Activated CD4-positive, alpha-beta memory T cell treated with anti-CD3 and anti-CD28 coated beads for 36 hours (primary cell): Measurements from ENCODE around the gene C1orf174. TPM values are rescaled to one million over a fixed set of nuclear protein-coding genes. Genes with fewer than 3 reads are reported as not detected.

Experiments
- CTCF ChIA-PET: fragments of 350-600 bp; sonication (Branson Sonifier 250); formaldehyde crosslinking; loops from one replicate; lab custom pipeline; 2021; ENCODE audit warnings: antibody characterized with exemption, inconsistent platforms; lab: Charles Lee
- POLR2A ChIA-PET: fragments of 350-600 bp; sonication (Branson Sonifier 250); formaldehyde crosslinking; loops from one replicate; lab custom pipeline; 2021; ENCODE audit warnings: antibody characterized with exemption; lab: Charles Lee
- DNase-seq: peaks from one replicate; pipeline ENCODE4 v3.0.0-alpha.2; 2020
- H3K27ac Mint-ChIP-seq: one replicate; pipeline ENCODE4 v1.8.0; 2021; ENCODE audit warnings: mixed read lengths
- H3K27me3 Mint-ChIP-seq: one replicate; pipeline ENCODE4 v1.8.0; 2021; ENCODE audit warnings: mixed read lengths
- H3K36me3 Mint-ChIP-seq: one replicate; pipeline ENCODE4 v1.8.0; 2021; ENCODE audit warnings: mixed read lengths
- H3K4me1 Mint-ChIP-seq: one replicate; pipeline ENCODE4 v1.8.0; 2021; ENCODE audit warnings: low read depth, mixed read lengths
- H3K4me3 Mint-ChIP-seq: one replicate; pipeline ENCODE4 v1.8.0; 2021; ENCODE audit warnings: mild to moderate bottlenecking, mixed read lengths
- H3K9me3 Mint-ChIP-seq: one replicate; pipeline ENCODE4 v1.8.0; 2021; ENCODE audit warnings: mixed read lengths
- intact Hi-C: fragments of 100-400 bp; cut with micrococcal nuclease; formaldehyde crosslinking; loops from one replicate; pipeline ENCODE4 v1.15.1; 2023
- total RNA-seq, 2 experiments: library from RNA; stranded (reverse); gene quantifications; one replicate each; pipeline ENCODE4 v1.2.3, GENCODE V29; 2021

C1orf174 gene
- total RNA-seq, 2 experiments from 2014 or later, result 32.8 to 33.5 TPM

DNA sequence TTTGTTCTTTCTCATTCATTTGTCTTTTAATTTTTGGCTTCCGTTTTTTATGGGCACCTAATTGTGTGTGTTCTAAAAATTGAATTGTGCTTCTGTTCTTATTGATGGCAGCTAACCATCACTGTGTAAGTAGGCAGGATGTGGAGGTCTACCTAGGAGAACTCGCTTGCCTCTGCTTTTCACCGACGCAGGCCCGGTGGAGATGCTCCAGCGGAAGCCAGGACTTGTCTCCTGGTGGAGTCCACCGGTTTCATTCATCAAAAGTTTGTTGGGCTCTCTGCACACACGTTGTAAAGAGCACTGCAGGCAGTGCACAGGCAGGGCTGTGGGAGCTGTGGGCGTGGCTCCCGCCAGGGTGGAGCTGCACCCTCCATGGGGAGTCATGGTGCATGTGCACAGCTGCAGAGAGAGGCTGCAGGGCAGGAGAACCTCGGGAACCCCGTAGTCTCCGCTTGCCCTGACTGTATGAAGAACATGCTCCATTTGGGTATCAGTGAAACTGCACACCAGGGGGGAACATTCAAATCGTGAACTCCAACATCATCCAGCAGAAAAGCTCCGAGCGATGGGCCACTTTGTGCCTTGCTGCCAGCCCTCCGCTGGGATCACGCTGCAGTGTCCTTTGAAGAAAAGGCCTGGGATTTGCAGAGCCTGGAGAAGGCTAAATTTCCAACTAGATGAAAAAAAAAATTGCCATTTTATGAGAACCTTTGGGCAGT lies 6.0 kb upstream of the C1orf174 start:
- Mint-ChIP-seq H3K27me3 (no peaks in the 10 kb centered on the region), H3K4me1 (peaks cover 30% of the 10 kb centered on the region), H3K9me3 (no peaks in the 10 kb centered on the region), H3K27ac (no peak overlapping the region), H3K4me3 (no peak overlapping the region), H3K36me3 (no peaks in the 10 kb centered on the region)
- no peak for DNase-seq
- POLR2A ChIA-PET, result no interaction called here
- intact Hi-C loops, result loop anchor here (10.0 kb wide), 1 partner anchor 251 kb away; the partner anchor contains the start of genes TP73 and WRAP73
- CTCF ChIA-PET, result interaction anchor here (0.7 to 0.9 kb wide), 2 partner anchors 10 to 16 kb away, joined by 3 to 4 read pairs; no protein-coding TSS in a partner anchor

GRCh38 chr1:3905266-3905952 lies 5.3 kb upstream of the C1orf174 start:
- H3K36me3 Mint-ChIP-seq, result no peaks in the 10 kb centered on the region
- CTCF ChIA-PET, result no interaction called here
- intact Hi-C loops, result loop anchor here (10.0 kb wide), 1 partner anchor 251 kb away; the partner anchor contains the start of genes TP73 and WRAP73
- H3K4me1 Mint-ChIP-seq, result peaks cover 25% of the 10 kb centered on the region
- DNase-seq, result no peak
- H3K9me3 Mint-ChIP-seq, result no peaks in the 10 kb centered on the region
- POLR2A ChIA-PET, result no interaction called here
- no peak overlapping the region for H3K27ac Mint-ChIP-seq
- H3K27me3 Mint-ChIP-seq, result no peaks in the 10 kb centered on the region
- no peak overlapping the region for H3K4me3 Mint-ChIP-seq

DNA sequence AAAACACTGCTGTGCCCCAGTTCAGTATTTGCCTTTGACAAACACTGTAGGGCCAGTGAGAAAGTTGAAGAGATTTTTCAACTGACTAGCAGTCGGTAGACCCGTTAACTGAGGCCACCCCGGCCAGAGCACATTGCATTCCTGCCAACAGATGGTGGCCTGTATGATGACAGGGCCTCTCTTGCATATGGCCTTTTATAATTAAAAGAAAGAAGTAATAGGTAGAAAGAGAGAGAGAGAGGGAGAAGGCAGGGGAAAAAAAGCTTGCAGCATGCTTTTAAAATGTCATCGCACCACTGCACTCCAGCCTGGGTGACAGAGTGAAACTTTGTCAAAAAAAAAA lies 4.7 kb upstream of the C1orf174 start:
- CTCF ChIA-PET, result no interaction called here
- POLR2A ChIA-PET, result no interaction called here
- Mint-ChIP-seq H3K4me3 (no peak overlapping the region), H3K4me1 (peaks cover 25% of the 10 kb centered on the region), H3K27ac (no peak overlapping the region), H3K9me3 (no peaks in the 10 kb centered on the region), H3K36me3 (peaks cover 1% of the 10 kb centered on the region), H3K27me3 (no peaks in the 10 kb centered on the region)
- DNase-seq, result no peak
- intact Hi-C loops, result loop anchor here (10.0 kb wide), 1 partner anchor 250 kb away; the partner anchor contains the start of genes TP73 and WRAP73

- ChIA-PET CTCF (interaction anchor here (2.1 kb wide), 1 partner anchor 47 kb away, joined by 8 read pairs; the partner anchor contains the start of genes CEP104 and DFFB), POLR2A (interaction anchor here (0.5 kb wide), 1 partner anchor 49 kb away, joined by 3 read pairs; no protein-coding TSS in a partner anchor)
- H3K4me3 Mint-ChIP-seq, result no peak overlapping the region
- no peak for DNase-seq
- intact Hi-C loops, result loop anchor here (10.0 kb wide), 1 partner anchor 249 kb away; the partner anchor contains the start of genes TP73 and WRAP73
- peaks cover 1% of the 10 kb centered on the region for H3K36me3 Mint-ChIP-seq
- peak overlapping the region; percentile 34 for H3K27ac Mint-ChIP-seq
- H3K4me1 Mint-ChIP-seq, result peaks cover 28% of the 10 kb centered on the region
- H3K27me3 Mint-ChIP-seq, result no peaks in the 10 kb centered on the region
- no peaks in the 10 kb centered on the region for H3K9me3 Mint-ChIP-seq
These were observed 4.2 kb upstream of the C1orf174 start for GRCh38 chr1:3904006-3904842.

DNA sequence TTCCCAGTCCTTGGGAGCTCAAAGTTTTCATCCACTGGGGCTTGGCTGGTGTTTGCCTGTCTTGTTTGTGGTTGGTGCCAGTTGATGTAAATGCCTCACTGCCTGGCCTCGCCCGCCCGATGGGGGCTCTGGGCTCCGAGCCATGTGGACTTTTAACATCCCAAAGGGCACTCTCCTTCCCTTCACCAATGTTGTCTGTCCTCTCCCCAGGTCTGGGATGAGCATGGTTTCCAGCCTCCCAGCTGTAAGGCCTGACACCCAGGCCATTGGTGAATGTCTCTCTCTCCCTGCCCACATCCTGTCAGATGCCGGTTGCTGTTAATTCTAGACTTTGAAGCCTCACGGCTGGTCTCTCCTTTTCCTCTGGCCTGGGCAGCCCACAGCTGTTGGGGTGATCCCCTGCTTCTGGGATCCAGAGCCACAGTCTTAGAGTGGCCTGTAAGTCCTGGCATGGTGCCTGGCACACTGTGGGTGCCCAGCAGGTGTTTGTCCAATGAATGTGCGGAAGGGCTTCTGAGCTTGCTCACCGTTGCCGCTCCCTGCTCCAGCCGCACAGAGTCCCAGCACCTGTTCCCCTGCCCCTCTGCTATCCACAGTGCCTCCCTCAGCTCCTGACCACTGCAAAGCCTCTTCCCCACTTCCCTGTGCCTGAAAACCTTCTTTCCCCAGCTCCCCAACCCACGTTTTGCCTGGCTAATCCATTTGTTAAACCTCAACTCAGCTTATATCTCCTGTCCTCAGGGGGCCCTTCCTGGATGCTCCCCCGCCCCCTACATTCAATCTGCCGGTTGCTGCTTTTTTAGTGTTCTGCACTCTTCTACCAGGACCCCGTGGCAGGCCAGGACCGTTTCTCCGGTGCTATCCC lies 3.3 kb upstream of the C1orf174 start:
- H3K9me3 Mint-ChIP-seq, result peaks cover 3% of the 10 kb centered on the region
- intact Hi-C loops, result loop anchor here (10.0 kb wide), 1 partner anchor 249 kb away; the partner anchor contains the start of genes TP73 and WRAP73
- H3K4me3 Mint-ChIP-seq, result peak overlapping the region; percentile 39

GRCh38 chr1:3902571-3903091 lies 2.6 kb upstream of the C1orf174 start:
- Mint-ChIP-seq H3K4me1 (peaks cover 42% of the 10 kb centered on the region), H3K4me3 (peak overlapping the region; percentile 39), H3K27me3 (no peaks in the 10 kb centered on the region), H3K9me3 (peaks cover 10% of the 10 kb centered on the region), H3K36me3 (peaks cover 10% of the 10 kb centered on the region), H3K27ac (peak overlapping the region; percentile 74)
- intact Hi-C loops, result loop anchor here (1.0 to 10.0 kb wide), 2 partner anchors 20 to 248 kb away; partner anchors contain the start of genes TP73 and WRAP73
- CTCF ChIA-PET, result interaction anchor here (2.1 kb wide), 1 partner anchor 46 kb away, joined by 8 read pairs; the partner anchor contains the start of genes CEP104 and DFFB
- POLR2A ChIA-PET, result no interaction called here
- DNase-seq, result peak; percentile 49

More for the DNA sequence above, 3.3 kb upstream of the C1orf174 start:
- peaks cover 4% of the 10 kb centered on the region for H3K36me3 Mint-ChIP-seq
- POLR2A ChIA-PET, result no interaction called here
- H3K27me3 Mint-ChIP-seq, result no peaks in the 10 kb centered on the region
- CTCF ChIA-PET, result interaction anchor here (2.1 kb wide), 1 partner anchor 46 kb away, joined by 8 read pairs; the partner anchor contains the start of genes CEP104 and DFFB
- H3K27ac Mint-ChIP-seq, result peak overlapping the region; percentile 74
- peaks cover 37% of the 10 kb centered on the region for H3K4me1 Mint-ChIP-seq
- DNase-seq, result peak; percentile 37

DNA sequence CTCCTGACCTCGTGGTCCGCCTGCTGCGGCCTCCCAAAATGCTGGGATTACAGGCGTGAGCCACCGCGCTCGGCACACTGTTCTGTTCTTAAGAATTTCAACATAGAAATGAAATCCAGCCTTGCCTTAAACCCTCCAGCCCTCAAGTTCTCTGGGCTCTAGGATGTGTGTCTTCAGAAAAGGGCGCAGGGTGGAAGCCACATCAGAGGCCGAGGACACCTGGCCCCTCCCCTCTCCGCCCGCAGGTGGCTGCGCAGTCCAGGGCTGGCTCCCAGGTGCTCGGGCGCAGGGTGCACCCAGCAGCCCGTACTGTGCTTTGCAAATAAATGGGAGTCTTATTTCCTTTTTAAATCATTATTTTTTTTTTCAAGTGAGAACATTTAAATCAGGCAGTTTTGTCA lies 2.0 kb upstream of the C1orf174 start:
- H3K9me3 Mint-ChIP-seq, result peaks cover 13% of the 10 kb centered on the region
- H3K27me3 Mint-ChIP-seq, result no peaks in the 10 kb centered on the region
- peak; percentile 49 for DNase-seq
- peak overlapping the region; percentile 52 for H3K4me3 Mint-ChIP-seq
- H3K36me3 Mint-ChIP-seq, result peaks cover 14% of the 10 kb centered on the region
- ChIA-PET CTCF (interaction anchor here (2.1 to 2.8 kb wide), 2 partner anchors 11 to 45 kb away, joined by 8 to 13 read pairs; partner anchors contain the start of genes CEP104 and DFFB), POLR2A (no interaction called here)
- H3K4me1 Mint-ChIP-seq, result peaks cover 43% of the 10 kb centered on the region
- peak overlapping the region; percentile 74 for H3K27ac Mint-ChIP-seq
- intact Hi-C loops, result loop anchor here (1.0 to 10.0 kb wide), 2 partner anchors 20 to 247 kb away; partner anchors contain the start of genes TP73 and WRAP73

DNA sequence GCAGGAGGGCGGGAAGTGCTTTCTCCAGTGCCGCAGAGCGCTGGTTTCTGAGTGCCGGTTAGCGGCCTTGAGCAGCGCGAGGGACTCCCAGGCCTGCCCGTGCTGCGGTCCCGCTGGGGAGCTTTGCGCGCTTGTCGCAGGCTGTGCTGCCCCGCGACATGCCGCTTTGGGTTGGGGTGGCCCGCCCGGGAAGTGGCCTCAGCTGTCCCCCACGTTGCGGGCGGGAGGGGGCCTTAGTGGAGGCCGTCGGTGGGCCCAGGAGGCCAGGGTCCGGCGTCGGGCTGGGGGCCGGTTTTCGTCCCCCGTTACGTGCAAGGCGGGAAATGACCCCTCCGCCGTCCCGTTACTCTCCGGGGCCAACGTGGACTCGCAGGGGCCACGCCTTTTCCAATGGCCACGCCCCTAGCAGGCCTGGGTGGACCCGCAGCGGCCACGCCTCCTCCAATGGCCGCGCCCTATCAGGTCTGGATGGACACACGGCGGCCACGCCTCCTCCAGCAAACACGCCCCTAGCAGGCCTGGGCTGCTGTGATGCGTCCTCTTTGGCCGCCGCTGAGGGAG lies 977 bp upstream of the C1orf174 start:
- Mint-ChIP-seq H3K9me3 (peaks cover 13% of the 10 kb centered on the region), H3K4me3 (peak overlapping the region; percentile 95), H3K27me3 (no peaks in the 10 kb centered on the region), H3K36me3 (peaks cover 17% of the 10 kb centered on the region), H3K27ac (peak overlapping the region; percentile 95), H3K4me1 (peaks cover 45% of the 10 kb centered on the region)
- intact Hi-C loops, result loop anchor here (1.0 to 10.0 kb wide), 6 partner anchors 10 to 277 kb away; partner anchors contain the start of genes CEP104, DFFB, LRRC47 and SMIM1
- POLR2A ChIA-PET, result no interaction called here
- DNase-seq, result peak; percentile 95
- CTCF ChIA-PET, result interaction anchor here (1.6 to 2.8 kb wide), 3 partner anchors 10 to 125 kb away, joined by 8 to 13 read pairs (median 11); partner anchors contain the start of genes CEP104 and DFFB

DNA sequence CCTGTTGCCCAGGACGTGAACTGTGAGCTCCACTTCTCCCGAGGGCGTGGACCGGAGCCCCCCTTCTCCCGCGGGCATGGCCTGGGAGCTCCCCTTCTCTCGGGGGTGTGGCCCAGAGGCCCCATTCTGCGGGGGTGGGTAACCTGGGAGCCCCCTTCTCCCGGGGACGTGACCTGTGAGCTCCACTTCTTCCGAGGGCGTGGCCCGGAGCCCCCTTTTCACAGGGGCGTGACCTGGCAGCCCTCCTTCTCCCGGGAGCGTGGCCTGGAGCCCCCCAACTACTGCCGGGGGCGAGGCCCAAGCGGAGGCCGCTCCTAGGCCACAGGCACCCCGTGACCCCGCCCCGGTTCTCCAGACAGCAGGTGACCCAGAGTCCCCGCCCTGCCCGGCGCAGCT lies 320 bp downstream of the C1orf174 start:
- no peaks in the 10 kb centered on the region for H3K27me3 Mint-ChIP-seq
- CTCF ChIA-PET, result interaction anchor here (1.6 to 2.8 kb wide), 3 partner anchors 9 to 124 kb away, joined by 8 to 13 read pairs (median 11); partner anchors contain the start of genes CEP104 and DFFB

More for the DNA sequence above, 320 bp downstream of the C1orf174 start:
- intact Hi-C loops, result loop anchor here (1.0 to 10.0 kb wide), 6 partner anchors 8 to 275 kb away; partner anchors contain the start of genes CEP104, DFFB, LRRC47 and SMIM1
- POLR2A ChIA-PET, result interaction anchor here (0.6 to 1.7 kb wide), 4 partner anchors 14 to 223 kb away, joined by 3 to 5 read pairs (median 4); partner anchors contain the start of genes CEP104 and DFFB
- peaks cover 17% of the 10 kb centered on the region for H3K36me3 Mint-ChIP-seq
- peak overlapping the region; percentile 95 for H3K27ac Mint-ChIP-seq
- H3K4me1 Mint-ChIP-seq, result peaks cover 47% of the 10 kb centered on the region
- H3K4me3 Mint-ChIP-seq, result peak overlapping the region; percentile 95
- DNase-seq, result no peak
- peaks cover 13% of the 10 kb centered on the region for H3K9me3 Mint-ChIP-seq
